Measurements from ENCODE around the gene FREM2.
A peak's percentile ranks its signal among the peaks of the same experiment; 100 is the strongest.

DNA sequence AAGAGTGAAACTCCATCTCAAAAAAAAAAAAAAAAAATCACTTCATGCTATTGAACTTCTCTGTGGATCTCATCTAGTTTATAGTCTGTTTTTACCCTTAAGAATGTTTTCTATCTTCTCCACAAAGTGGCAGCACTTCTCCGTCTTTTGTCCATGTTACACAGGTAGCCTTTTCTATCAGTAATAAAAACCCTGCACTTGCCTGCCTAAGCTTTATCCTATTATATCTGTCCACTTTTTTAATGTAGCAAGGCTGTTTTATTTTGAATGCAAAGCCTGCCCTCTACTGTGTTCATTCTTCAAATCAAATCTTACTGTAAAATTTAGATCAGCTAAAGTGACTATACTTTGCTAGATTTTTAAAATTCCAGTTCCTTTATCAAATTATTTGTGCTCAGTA, 179.8 kb downstream of the FREM2 start:
- TF ChIP-seq, protein P1, sequence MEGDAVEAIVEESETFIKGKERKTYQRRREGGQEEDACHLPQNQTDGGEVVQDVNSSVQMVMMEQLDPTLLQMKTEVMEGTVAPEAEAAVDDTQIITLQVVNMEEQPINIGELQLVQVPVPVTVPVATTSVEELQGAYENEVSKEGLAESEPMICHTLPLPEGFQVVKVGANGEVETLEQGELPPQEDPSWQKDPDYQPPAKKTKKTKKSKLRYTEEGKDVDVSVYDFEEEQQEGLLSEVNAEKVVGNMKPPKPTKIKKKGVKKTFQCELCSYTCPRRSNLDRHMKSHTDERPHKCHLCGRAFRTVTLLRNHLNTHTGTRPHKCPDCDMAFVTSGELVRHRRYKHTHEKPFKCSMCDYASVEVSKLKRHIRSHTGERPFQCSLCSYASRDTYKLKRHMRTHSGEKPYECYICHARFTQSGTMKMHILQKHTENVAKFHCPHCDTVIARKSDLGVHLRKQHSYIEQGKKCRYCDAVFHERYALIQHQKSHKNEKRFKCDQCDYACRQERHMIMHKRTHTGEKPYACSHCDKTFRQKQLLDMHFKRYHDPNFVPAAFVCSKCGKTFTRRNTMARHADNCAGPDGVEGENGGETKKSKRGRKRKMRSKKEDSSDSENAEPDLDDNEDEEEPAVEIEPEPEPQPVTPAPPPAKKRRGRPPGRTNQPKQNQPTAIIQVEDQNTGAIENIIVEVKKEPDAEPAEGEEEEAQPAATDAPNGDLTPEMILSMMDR (IDR thresholded peaks at IDR 0.05): peak in 4 of 7 experiments; percentile 24 to 33 (median 26)
- no peak for TF ChIP-seq POLR2A (IDR thresholded peaks at IDR 0.05)

Data from body of pancreas (tissue), 4 donors.